Progenitor cell of endocrine pancreas (in vitro differentiated cells): ENCODE data around the gene ECEL1. TPM values are rescaled to one million over a fixed set of nuclear protein-coding genes. Genes with fewer than 3 reads are reported as not detected.

ENCODE experiments used
- DNase-seq: peaks from one replicate; pipeline ENCODE4 v3.0.0; 2021; ENCODE audit warnings: low spot score; ENCODE audit not compliant: unreplicated experiment
- H3K27ac Mint-ChIP-seq: 2 replicates; pipeline ENCODE4 v1.8.0; 2021; ENCODE audit warnings: mild to moderate bottlenecking, moderate library complexity, mixed read lengths
- H3K27me3 Mint-ChIP-seq: 2 replicates; pipeline ENCODE4 v1.8.0; 2021; ENCODE audit warnings: mixed read lengths
- H3K36me3 Mint-ChIP-seq: 2 replicates; pipeline ENCODE4 v1.8.0; 2022; ENCODE audit warnings: mixed read lengths; ENCODE audit not compliant: insufficient read depth
- H3K4me1 Mint-ChIP-seq: 2 replicates; pipeline ENCODE4 v1.8.0; 2021; ENCODE audit warnings: low read depth, mixed read lengths
- H3K4me3 Mint-ChIP-seq: 2 replicates; pipeline ENCODE4 v1.8.0; 2021; ENCODE audit warnings: low read depth, mild to moderate bottlenecking, moderate library complexity, mixed read lengths
- H3K9me3 Mint-ChIP-seq: 2 replicates; pipeline ENCODE4 v1.8.0; 2021; ENCODE audit warnings: low read depth, mixed read lengths
- total RNA-seq: library from RNA; stranded (reverse); gene quantifications from 2 replicates; pipeline ENCODE4 v1.2.1, GENCODE V29; 2021
- TF ChIP-seq, protein P1 (sequence below): fragments of 200-600 bp; sonication (generic); IDR thresholded peaks from one replicate; pipeline ENCODE4 v1.5.0; 2021; ENCODE audit warnings: antibody characterized with exemption, mild to moderate bottlenecking; ENCODE audit not compliant: unreplicated experiment

ECEL1 gene
- total RNA-seq, 1 donor from 2014 or later = 2.9 TPM

DNA sequence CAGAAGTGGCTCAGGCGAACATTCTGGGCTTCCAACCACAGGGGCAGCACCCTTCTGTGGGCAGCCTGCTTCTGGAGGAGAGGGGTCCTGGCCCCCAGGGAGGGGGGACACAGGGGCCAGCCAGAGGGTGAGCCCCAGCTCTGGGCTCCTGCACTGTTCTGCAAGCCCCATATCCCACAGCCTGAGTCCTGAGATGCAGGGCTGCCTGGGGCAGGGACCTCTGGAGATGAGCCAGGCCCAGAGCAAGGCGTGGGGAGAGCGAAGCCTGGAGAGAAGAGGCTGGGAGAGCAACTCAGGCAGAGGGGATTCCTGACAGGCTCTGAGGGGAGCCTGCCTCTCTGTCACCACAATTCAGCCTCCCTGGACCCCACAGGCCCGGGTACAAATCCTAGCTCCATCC is 19.1 kb upstream of the ECEL1 start:
- Mint-ChIP-seq H3K4me3 (no peak overlapping the region), H3K4me1 (peaks cover 4% of the 10 kb centered on the region), H3K9me3 (no peaks in the 10 kb centered on the region), H3K27me3 (peaks cover 48% of the 10 kb centered on the region), H3K36me3 (no peaks in the 10 kb centered on the region), H3K27ac (no peak overlapping the region)
- TF ChIP-seq, protein P1, sequence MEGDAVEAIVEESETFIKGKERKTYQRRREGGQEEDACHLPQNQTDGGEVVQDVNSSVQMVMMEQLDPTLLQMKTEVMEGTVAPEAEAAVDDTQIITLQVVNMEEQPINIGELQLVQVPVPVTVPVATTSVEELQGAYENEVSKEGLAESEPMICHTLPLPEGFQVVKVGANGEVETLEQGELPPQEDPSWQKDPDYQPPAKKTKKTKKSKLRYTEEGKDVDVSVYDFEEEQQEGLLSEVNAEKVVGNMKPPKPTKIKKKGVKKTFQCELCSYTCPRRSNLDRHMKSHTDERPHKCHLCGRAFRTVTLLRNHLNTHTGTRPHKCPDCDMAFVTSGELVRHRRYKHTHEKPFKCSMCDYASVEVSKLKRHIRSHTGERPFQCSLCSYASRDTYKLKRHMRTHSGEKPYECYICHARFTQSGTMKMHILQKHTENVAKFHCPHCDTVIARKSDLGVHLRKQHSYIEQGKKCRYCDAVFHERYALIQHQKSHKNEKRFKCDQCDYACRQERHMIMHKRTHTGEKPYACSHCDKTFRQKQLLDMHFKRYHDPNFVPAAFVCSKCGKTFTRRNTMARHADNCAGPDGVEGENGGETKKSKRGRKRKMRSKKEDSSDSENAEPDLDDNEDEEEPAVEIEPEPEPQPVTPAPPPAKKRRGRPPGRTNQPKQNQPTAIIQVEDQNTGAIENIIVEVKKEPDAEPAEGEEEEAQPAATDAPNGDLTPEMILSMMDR = no peak
- DNase-seq = no peak

DNA sequence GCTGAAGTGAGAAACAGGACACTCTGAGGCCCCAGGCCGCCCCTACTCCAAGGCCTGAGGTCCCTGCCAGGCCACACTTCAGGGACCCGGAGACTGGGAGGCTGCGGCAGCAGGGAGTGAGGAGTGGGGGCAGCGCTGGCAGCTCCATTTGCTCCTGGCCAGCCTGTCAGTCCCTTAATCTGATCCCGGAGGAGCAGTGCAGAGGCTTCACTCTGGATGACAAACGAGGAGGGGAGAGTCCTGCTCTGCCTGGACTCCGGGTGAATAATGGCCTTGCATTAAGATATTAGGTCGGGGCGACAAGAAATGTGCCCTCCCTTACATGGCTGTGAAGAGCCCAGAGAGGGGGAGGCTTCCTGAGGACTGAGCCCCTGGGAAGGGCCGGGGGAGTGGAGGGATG is 18.2 kb upstream of the ECEL1 start:
- H3K27ac Mint-ChIP-seq = no peak overlapping the region
- no peaks in the 10 kb centered on the region for H3K9me3 Mint-ChIP-seq
- H3K4me1 Mint-ChIP-seq = peaks cover 4% of the 10 kb centered on the region
- peaks cover 48% of the 10 kb centered on the region for H3K27me3 Mint-ChIP-seq
- DNase-seq = no peak
- H3K4me3 Mint-ChIP-seq = no peak overlapping the region
- no peaks in the 10 kb centered on the region for H3K36me3 Mint-ChIP-seq
- TF ChIP-seq, protein P1 = no peak

DNA sequence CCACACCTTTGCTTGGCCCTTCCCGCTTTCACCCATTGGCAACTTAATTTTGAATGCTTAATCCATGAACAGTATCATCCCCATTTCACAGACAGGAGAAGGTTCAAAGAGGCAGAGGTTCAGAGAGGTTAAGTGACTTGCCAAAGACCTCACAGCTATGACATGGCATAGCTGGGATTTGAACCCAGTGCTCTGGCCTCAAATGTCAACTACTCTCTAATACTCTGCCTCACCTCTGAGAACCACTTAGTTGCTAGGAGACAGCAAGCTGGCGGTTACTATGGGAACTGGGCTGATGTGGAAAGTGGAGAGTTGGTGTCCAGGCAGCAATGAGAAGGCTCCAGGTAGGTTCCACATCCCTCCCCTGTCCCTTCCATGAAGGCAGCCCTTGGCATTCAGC is 16.8 kb upstream of the ECEL1 start:
- H3K27me3 Mint-ChIP-seq = peaks cover 57% of the 10 kb centered on the region
- peak overlapping the region; percentile 30 for H3K4me3 Mint-ChIP-seq
- no peak for DNase-seq
- no peaks in the 10 kb centered on the region for H3K36me3 Mint-ChIP-seq
- H3K27ac Mint-ChIP-seq = no peak overlapping the region
- TF ChIP-seq, protein P1 = no peak
- no peaks in the 10 kb centered on the region for H3K9me3 Mint-ChIP-seq
- peaks cover 4% of the 10 kb centered on the region for H3K4me1 Mint-ChIP-seq

DNA sequence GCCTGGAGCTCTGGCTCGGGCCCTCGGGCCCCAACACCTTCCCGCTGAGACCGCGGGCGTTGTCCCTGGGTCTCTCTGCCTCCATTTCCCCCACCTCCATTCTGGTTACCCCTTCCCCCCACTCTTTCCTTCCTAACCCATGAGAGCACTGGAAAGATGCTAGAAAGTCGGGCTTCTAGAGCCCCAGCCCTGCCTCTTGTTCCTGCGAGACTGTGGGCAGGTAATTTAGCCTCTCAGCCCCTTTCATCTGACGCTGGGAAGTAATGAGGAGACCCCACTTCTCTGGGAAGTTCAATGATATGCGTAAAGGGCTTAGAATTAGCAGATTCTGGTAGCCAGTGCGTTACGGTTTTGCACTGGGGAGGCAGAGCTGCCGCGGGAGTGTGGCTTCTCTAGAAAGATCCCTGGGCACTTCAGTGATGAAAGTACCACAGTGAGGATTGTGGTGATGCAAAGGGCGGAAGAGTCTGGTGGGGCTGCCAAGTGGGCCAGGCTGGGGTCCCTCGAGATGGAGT is 16.2 kb upstream of the ECEL1 start:
- Mint-ChIP-seq H3K27me3 (peaks cover 60% of the 10 kb centered on the region), H3K4me1 (peaks cover 4% of the 10 kb centered on the region), H3K36me3 (no peaks in the 10 kb centered on the region), H3K4me3 (peak overlapping the region; percentile 60), H3K9me3 (no peaks in the 10 kb centered on the region), H3K27ac (no peak overlapping the region)
- DNase-seq = no peak
- TF ChIP-seq, protein P1 = no peak

DNA sequence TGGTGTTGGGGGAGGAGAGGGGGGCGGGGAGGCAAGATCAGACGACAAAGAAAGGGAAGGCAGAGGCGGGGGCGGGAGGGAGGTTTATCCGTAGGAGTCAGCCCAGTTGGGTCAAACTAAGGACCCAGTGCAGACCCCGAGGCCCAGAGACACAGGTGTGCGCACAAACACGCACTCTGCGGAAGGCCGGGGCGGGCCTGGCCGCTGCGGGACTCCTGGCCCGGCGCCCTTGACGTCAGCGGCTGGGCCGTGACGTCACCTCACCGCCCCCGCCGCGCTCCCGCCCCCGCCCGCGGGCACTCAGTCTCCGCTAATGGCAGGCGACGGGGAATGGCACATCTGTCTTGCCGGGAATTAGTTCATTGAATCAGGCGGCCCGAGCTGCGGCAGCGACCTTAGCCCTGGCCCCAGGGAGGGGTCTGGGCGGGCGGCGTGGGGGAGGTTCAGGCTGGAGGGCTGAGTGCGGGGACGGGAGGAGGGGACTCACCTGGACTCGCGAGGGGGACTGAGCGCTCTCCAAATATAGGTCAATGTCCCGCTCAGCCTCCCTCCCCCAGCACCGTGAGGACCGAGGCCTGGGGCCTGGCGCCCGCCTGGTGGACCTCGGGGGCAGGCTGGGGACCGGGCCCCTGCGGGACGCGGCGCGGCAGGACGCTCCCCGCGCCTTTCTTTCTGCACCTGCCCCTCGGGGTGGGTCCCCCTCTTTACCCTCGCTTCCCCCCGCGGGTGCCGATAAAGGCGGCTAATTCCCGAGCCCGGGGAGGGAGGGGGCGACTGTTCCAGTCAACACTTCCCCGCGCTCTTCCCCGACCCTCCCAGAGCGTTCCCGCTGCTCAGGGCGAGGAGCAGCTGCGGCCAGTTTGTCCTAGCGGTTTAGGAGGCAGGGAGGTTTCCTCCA is 15.5 kb upstream of the ECEL1 start:
- Mint-ChIP-seq H3K36me3 (no peaks in the 10 kb centered on the region), H3K4me3 (peak overlapping the region; percentile 74), H3K27me3 (peaks cover 66% of the 10 kb centered on the region), H3K27ac (no peak overlapping the region), H3K4me1 (peaks cover 4% of the 10 kb centered on the region), H3K9me3 (no peaks in the 10 kb centered on the region)
- TF ChIP-seq, protein P1 = no peak
- DNase-seq = no peak
